Psoas muscle (tissue), 8 donors: Measurements from ENCODE around the gene SEMA3F. TPM values are rescaled to one million over a fixed set of nuclear protein-coding genes. Genes with fewer than 3 reads are reported as not detected.

Source experiments
- ATAC-seq, 4 donors: fragments of 200-7000 bp; cut with Tn5 transposase; one replicate each; pipeline ENCODE4 v1.9.1; 2020; ENCODE audit warnings: moderate library complexity in 3 of 4, mild to moderate bottlenecking in 2 of 4
- DNase-seq, 2 donors: peaks; one replicate each; pipeline ENCODE4 v3.0.0-alpha.2; 2020
- H3K27ac ChIP-seq: fragments of 200-600 bp; one replicate; pipeline ENCODE4 v1.8.0; 2022
- H3K27me3 ChIP-seq, 3 donors: fragments of 200-600 bp in 1 of 3; one replicate each; pipeline versions ENCODE4 v1.6.1 to v1.8.0; 2013 to 2022; ENCODE audit warnings: low read length in 2 of 3, mild to moderate bottlenecking in 2 of 3, moderate library complexity in 1 of 3; ENCODE audit not compliant: insufficient read depth in 3 of 3
- H3K36me3 ChIP-seq, 2 donors: fragments of 200-600 bp in 1 of 2; one replicate each; pipeline versions ENCODE4 v1.6.1 to v1.8.0; 2013 to 2022; ENCODE audit warnings: low read depth in 1 of 2, mild to moderate bottlenecking in 1 of 2, moderate library complexity in 1 of 2; ENCODE audit not compliant: insufficient read depth in 1 of 2
- H3K4me1 ChIP-seq: fragments of 200-600 bp; one replicate; pipeline ENCODE4 v1.8.0; 2022
- H3K4me3 ChIP-seq: fragments of 200-600 bp; one replicate; pipeline ENCODE4 v1.8.0; 2022; ENCODE audit warnings: mild to moderate bottlenecking
- H3K9me3 ChIP-seq: fragments of 200-600 bp; one replicate; pipeline ENCODE4 v1.8.0; 2022
- WGBS, 3 donors: extraction: QIAGEN DNeasy Blood & Tissue Kit; methylation state at CpG; one replicate each; pipeline versions ENCODE4 v1.1.6 to v1.1.7; 2013; 5-methylcytosine and 5-hydroxymethylcytosine counted together
- intact Hi-C, 2 donors: fragments of 100-400 bp; cut with DNase I; formaldehyde crosslinking; loops; one replicate each; pipeline versions ENCODE4 v1.11.0 to v1.14.2; 2022
- polyA plus RNA-seq, 3 donors: library from polyadenylated mRNA; stranded (reverse); fragments of 200-250 nt; gene quantifications; one replicate each; pipeline ENCODE4 v1.2.3, GENCODE V29; 2013
- total RNA-seq, 4 donors: library from RNA; stranded (reverse); fragmentation: NEBNext Ultra II Directional in 2 of 4; extraction: Animal tissue kit (Norgen Biotek cat#: 25700) in 2 of 4; gene quantifications; one replicate each; pipeline versions ENCODE4 v1.2.1 to v1.2.4, GENCODE V29; 2021 to 2023
- TF ChIP-seq, protein P1 (sequence below): fragments of 200-600 bp; IDR thresholded peaks from one replicate; pipeline ENCODE4 v1.8.0; 2022; ENCODE audit warnings: antibody characterized with exemption
- donor health status: healthy with polysubstance abuse.
- donor health status: DM: no; HTN: no; CAD: no; lungs with moderate emphysema.
- donor health status: Bipolar disorder and iron deficiency.
- donor health status: healthy.
- donor health status: DM: yes; HTN: yes; CAD: no.
- donor health status: DM: no; HTN: no; CAD: no.
- donor health status: DM: no; HTN: no; CAD: no.
- donor health status: DM: yes; HTN: yes; CAD: no.

The SEMA3F gene
- total and polyA plus RNA-seq, 7 donors, result 4.7 to 13.7 (median 7.6) TPM

DNA sequence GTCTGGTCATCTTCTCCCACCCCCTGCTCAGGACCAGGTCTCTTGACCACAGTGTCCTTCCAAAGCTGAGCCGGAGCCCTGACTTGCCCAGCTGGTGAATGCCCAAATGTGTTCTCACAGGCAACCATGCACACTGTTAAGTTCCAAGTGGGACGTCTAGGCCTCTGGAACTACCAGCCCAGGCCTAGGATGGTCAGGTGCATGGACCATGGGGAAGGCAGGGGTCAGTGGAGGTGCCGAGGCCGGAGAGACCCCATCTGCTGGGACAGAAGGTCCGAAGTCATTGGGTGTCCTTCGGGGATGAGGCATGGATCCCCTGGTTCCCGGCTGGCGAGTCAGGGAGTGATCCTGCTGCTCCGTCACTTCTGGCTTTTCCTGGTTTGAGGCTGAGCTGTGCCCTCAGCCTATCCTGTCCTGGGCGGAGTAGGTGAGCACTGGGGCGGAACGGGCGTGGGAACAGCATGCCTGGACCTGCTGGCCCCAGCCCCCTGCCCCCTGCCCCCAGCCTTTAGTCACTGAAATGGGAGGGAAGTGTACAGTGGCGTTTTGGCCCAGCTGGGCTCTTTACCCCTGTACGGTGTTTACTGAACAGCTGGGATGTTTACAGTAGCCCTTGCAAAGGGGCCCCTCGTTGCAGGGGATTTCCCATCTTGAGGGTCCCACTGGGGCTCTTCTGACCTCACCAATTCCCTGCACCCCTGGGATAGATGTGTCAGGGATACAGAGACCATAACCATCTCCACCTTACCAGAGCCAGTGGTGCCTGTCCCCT lies 12.1 kb downstream of the SEMA3F start:
- Histone ChIP-seq H3K27me3 (no peaks in the 10 kb centered on the region), H3K36me3 (no peaks in the 10 kb centered on the region), H3K27ac (peak overlapping the region; percentile 58), H3K4me1 (peaks cover 88% of the 10 kb centered on the region), H3K9me3 (no peaks in the 10 kb centered on the region), H3K4me3 (no peak overlapping the region)
- intact Hi-C loops, result no loop called here
- 63 to 67% (median 63%) methylated on average over 14 to 16 of the region's 16 CpGs for WGBS, 3 donors
- no peak for ATAC-seq
- no peak for DNase-seq
- TF ChIP-seq, protein P1, sequence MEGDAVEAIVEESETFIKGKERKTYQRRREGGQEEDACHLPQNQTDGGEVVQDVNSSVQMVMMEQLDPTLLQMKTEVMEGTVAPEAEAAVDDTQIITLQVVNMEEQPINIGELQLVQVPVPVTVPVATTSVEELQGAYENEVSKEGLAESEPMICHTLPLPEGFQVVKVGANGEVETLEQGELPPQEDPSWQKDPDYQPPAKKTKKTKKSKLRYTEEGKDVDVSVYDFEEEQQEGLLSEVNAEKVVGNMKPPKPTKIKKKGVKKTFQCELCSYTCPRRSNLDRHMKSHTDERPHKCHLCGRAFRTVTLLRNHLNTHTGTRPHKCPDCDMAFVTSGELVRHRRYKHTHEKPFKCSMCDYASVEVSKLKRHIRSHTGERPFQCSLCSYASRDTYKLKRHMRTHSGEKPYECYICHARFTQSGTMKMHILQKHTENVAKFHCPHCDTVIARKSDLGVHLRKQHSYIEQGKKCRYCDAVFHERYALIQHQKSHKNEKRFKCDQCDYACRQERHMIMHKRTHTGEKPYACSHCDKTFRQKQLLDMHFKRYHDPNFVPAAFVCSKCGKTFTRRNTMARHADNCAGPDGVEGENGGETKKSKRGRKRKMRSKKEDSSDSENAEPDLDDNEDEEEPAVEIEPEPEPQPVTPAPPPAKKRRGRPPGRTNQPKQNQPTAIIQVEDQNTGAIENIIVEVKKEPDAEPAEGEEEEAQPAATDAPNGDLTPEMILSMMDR, result no peak

DNA sequence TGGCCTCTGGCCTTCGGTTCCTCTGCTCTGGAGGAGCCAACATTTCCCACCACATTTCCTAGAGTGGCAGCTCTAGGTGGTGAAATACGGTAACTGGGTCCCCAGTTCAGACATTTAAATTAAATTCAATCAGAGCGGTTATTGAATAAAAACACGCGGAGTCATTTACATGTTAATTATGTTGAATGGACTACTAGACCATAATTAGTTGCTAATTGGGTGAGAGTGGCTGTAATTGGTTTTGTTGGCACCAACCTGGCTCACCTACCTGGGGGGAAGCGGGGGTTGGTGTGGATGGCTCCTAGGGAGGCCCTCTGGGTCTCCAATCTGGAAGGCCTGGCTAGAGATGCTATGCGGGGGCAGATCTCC lies 12.7 kb downstream of the SEMA3F start:
- intact Hi-C loops, result no loop called here
- TF ChIP-seq, protein P1, result no peak
- DNase-seq (no peak), ATAC-seq (no peak)
- H3K27ac ChIP-seq, result peak overlapping the region; percentile 58
- 88 to 89% (median 88%) methylated on average over 7 of the region's 7 CpGs for WGBS, 3 donors
- H3K4me3 ChIP-seq, result no peak overlapping the region
- peaks cover 94% of the 10 kb centered on the region for H3K4me1 ChIP-seq
- no peaks in the 10 kb centered on the region for H3K9me3 ChIP-seq
- H3K36me3 ChIP-seq, result no peaks in the 10 kb centered on the region
- no peaks in the 10 kb centered on the region for H3K27me3 ChIP-seq

DNA sequence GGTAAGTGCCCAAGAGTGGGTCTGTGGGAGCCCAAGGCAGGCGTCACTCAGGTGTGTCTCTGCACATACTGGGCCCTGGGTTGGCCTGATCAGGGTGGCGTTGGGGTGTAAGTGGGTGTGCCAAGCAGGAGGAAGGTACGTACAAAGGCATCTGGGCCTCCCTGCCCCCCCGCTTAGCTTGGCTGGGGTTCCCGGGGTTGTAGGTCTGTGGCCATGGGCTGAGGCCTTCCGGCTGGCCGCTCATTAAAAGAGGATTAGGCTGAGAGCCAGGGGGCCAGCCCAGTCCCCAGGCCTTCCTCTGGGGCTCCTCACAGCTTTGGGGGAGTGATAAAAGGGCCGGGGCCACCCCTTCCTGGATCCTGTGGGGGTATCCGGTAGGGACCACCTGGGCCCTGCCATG lies 13.3 kb downstream of the SEMA3F start:
- Histone ChIP-seq H3K9me3 (no peaks in the 10 kb centered on the region), H3K27ac (peak overlapping the region; percentile 58), H3K36me3 (no peaks in the 10 kb centered on the region), H3K4me1 (peaks cover 96% of the 10 kb centered on the region), H3K4me3 (no peak overlapping the region), H3K27me3 (no peaks in the 10 kb centered on the region)
- TF ChIP-seq, protein P1, result no peak
- WGBS, 3 donors, result 28 to 62% (median 61%) methylated on average over 8 to 9 of the region's 9 CpGs
- intact Hi-C loops, result no loop called here
- DNase-seq (no peak), ATAC-seq (no peak)

DNA sequence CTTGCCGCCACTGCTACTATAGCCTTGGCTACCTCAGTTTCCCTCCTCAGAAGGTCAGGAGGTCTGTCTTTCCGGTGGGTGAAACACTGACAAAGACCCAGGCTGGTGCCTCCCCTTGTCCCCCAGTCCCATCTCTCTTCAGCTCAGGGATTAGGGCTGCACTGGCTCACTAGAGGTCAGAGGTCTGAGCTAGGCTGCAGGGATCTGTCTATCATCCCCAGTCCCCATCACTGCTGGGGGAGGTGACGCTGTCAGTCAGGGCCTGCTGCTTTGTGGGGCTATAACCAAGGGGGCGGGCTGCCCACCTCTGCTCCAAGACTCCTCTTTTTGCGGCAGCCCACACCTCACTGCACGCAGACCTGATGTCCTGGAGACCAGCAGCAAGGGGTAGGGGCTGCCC lies 13.7 kb downstream of the SEMA3F start:
- Histone ChIP-seq H3K36me3 (peaks cover 0 to under 1% of the 10 kb centered on the region in 2 donors), H3K27ac (peak overlapping the region; percentile 76), H3K9me3 (no peaks in the 10 kb centered on the region), H3K27me3 (no peaks in the 10 kb centered on the region), H3K4me1 (peaks cover 92% of the 10 kb centered on the region), H3K4me3 (no peak overlapping the region)
- DNase-seq (no peak), ATAC-seq (no peak)
- intact Hi-C loops, result no loop called here
- TF ChIP-seq, protein P1, result no peak
- WGBS, 3 donors, result 81 to 92% (median 85%) methylated on average over 6 of the region's 6 CpGs
